HCT116 (cell line): ENCODE measurements around the gene EARS2. TPM values are rescaled to one million over a fixed set of nuclear protein-coding genes. Genes with fewer than 3 reads are reported as not detected.

ENCODE experiments used
- ATAC-seq: fragments of 200-7000 bp; cut with Tn5 transposase; 2 replicates; pipeline ENCODE4 v1.9.1; 2020; ENCODE audit warnings: mild to moderate bottlenecking, moderate library complexity
- BruUV-seq: library from RNA; stranded (reverse); fragments of 400-500 nt; replicated peaks from 2 replicates; lab custom pipeline; 2021; lab: Mats Ljungman, UMichigan
- CTCF ChIA-PET: fragments of 300-600 bp; sonication (Branson Sonifier 250); formaldehyde crosslinking; loops from one replicate; lab custom pipeline; 2021; ENCODE audit warnings: antibody characterized with exemption; lab: Charles Lee
- POLR2A ChIA-PET: fragments of 300-600, 350-600 bp; sonication (Branson Sonifier 250); formaldehyde crosslinking; loops from one replicate; lab custom pipeline; 2021; ENCODE audit warnings: antibody characterized with exemption; lab: Charles Lee
- RAD21 ChIA-PET, 2 experiments: fragments of 300-600 bp; sonication (Branson Sonifier 250); formaldehyde crosslinking; loops; one replicate each; lab custom pipeline; 2023; ENCODE audit warnings: low total read pairs in 2 of 2; ENCODE audit not compliant: uncharacterized antibody in 2 of 2, unreplicated experiment in 2 of 2, low non-redundant PET in 1 of 2; lab: Charles Lee
- DNase-seq: peaks from one replicate; pipeline ENCODE4 v3.0.0-alpha.2; 2010; ENCODE audit warnings: low read depth, low spot score
- H2AFZ ChIP-seq: fragments of 200-600 bp; shearing (Covaris generic), sonication (generic); 2 replicates; pipeline ENCODE4 v1.6.1; 2017; ENCODE audit warnings: low read depth, mixed run types, mixed read lengths, antibody characterized with exemption, low read length; ENCODE audit not compliant: poor library complexity, severe bottlenecking
- H3K27ac ChIP-seq: 2 replicates; pipeline ENCODE4 v1.5.1; 2012; ENCODE audit warnings: low read depth, low read length
- H3K27me3 ChIP-seq: fragments of 200-600 bp; sonication (generic); 2 replicates; pipeline ENCODE4 v1.6.1; 2016; ENCODE audit warnings: mixed run types, low read length, mixed read lengths; ENCODE audit not compliant: insufficient read depth
- H3K36me3 ChIP-seq, 2 experiments: fragments of 200-500 bp in 1 of 2; fragments of 200-600 bp in 1 of 2; sonication (Bioruptor generic) in 1 of 2; sonication (generic) in 1 of 2; 2 replicates each; pipeline versions ENCODE4 v1.5.1 to v1.6.1; 2014 to 2016; ENCODE audit warnings: low read length in 2 of 2, inconsistent platforms in 1 of 2, mixed read lengths in 1 of 2, mixed run types in 1 of 2; ENCODE audit not compliant: insufficient read depth in 2 of 2, control insufficient read depth in 1 of 2
- H3K4me1 ChIP-seq, 2 experiments: fragments of 200-600 bp in 1 of 2; sonication (generic) in 1 of 2; 2 replicates each; pipeline versions ENCODE4 v1.5.1 to v1.6.1; 2012 to 2017; ENCODE audit warnings: low read length in 2 of 2, inconsistent platforms in 1 of 2, mild to moderate bottlenecking in 1 of 2, mixed read lengths in 1 of 2, mixed run types in 1 of 2, moderate library complexity in 1 of 2; ENCODE audit not compliant: insufficient read depth in 2 of 2, control insufficient read depth in 1 of 2
- H3K4me2 ChIP-seq: fragments of 200-600 bp; sonication (generic); 2 replicates; pipeline ENCODE4 v1.6.1; 2017; ENCODE audit warnings: mixed run types, low read length, mixed read lengths
- H3K4me3 ChIP-seq, 2 experiments: fragments of 200-600 bp in 1 of 2; sonication (generic) in 1 of 2; replicated peaks in 1 of 2; 2 replicates each; pipeline ENCODE4 v1.5.1; 2011 to 2016; ENCODE audit warnings: low read length in 2 of 2, control low read depth in 1 of 2, low read depth in 1 of 2, mild to moderate bottlenecking in 1 of 2, mixed read lengths in 1 of 2, mixed run types in 1 of 2
- H3K79me2 ChIP-seq: fragments of 200-600 bp; sonication (generic); 2 replicates; pipeline ENCODE4 v1.6.1; 2017; ENCODE audit warnings: mild to moderate bottlenecking, mixed run types, low read length, moderate library complexity, mixed read lengths; ENCODE audit not compliant: insufficient read depth
- H3K9ac ChIP-seq: fragments of 200-600 bp; sonication (generic); 2 replicates; pipeline ENCODE4 v1.6.1; 2016; ENCODE audit warnings: low read length, mixed read lengths
- H3K9me2 ChIP-seq: fragments of 200-600 bp; sonication (generic), shearing (Covaris generic); 2 replicates; pipeline ENCODE4 v1.6.1; 2017; ENCODE audit warnings: mixed run types, mild to moderate bottlenecking, moderate library complexity; ENCODE audit not compliant: insufficient read depth
- H3K9me3 ChIP-seq, 2 experiments: fragments of 200-500 bp in 1 of 2; fragments of 200-600 bp in 1 of 2; sonication (Bioruptor generic) in 1 of 2; sonication (generic) in 1 of 2; 2 replicates each; pipeline ENCODE4 v1.6.1; 2014 to 2017; ENCODE audit warnings: low read length in 2 of 2, mixed read lengths in 2 of 2, inconsistent platforms in 1 of 2, low read depth in 1 of 2, mild to moderate bottlenecking in 1 of 2, mixed run types in 1 of 2, moderate library complexity in 1 of 2; ENCODE audit not compliant: control insufficient read depth in 1 of 2, insufficient read depth in 1 of 2
- H4K20me1 ChIP-seq: fragments of 200-600 bp; sonication (generic), shearing (Covaris generic); 2 replicates; pipeline ENCODE4 v1.6.1; 2017; ENCODE audit warnings: mixed run types, mild to moderate bottlenecking, moderate library complexity; ENCODE audit not compliant: insufficient read depth
- CEBPB ChIP-seq: IDR thresholded peaks from 2 replicates; pipeline ENCODE4 v1.6.1; 2012; ENCODE audit warnings: low read depth
- EGR1 ChIP-seq: IDR thresholded peaks from 2 replicates; pipeline ENCODE4 v1.6.1; 2012; ENCODE audit warnings: low read depth
- ELF1 ChIP-seq: IDR thresholded peaks from 2 replicates; pipeline ENCODE4 v1.6.1; 2012; ENCODE audit warnings: low read depth, borderline replicate concordance
- EZH2 ChIP-seq: fragments of 200-600 bp; sonication (generic); IDR thresholded peaks from 2 replicates; pipeline ENCODE4 v1.6.1; 2017; ENCODE audit warnings: antibody characterized with exemption, mixed run types
- EZH2phosphoT487 ChIP-seq: fragments of 200-600 bp; IDR thresholded peaks from 2 replicates; pipeline ENCODE4 v1.6.1; 2018; ENCODE audit warnings: antibody characterized with exemption, borderline replicate concordance
- JUND ChIP-seq: IDR thresholded peaks from 2 replicates; pipeline ENCODE4 v1.6.1; 2012
- POLR2A ChIP-seq: IDR thresholded peaks from 2 replicates; pipeline ENCODE4 v1.7.0; 2011; ENCODE audit warnings: borderline replicate concordance; ENCODE audit not compliant: insufficient read depth, insufficient read length; ENCODE audit errors: extremely low read depth
- POLR2AphosphoS5 ChIP-seq: IDR thresholded peaks from 2 replicates; pipeline ENCODE4 v1.6.1; 2011; ENCODE audit warnings: mild to moderate bottlenecking, low read depth, low read length, moderate library complexity
- RAD21 ChIP-seq: IDR thresholded peaks from 2 replicates; pipeline ENCODE4 v1.6.1; 2012; ENCODE audit warnings: low read depth, mild to moderate bottlenecking
- SIN3A ChIP-seq: IDR thresholded peaks from 2 replicates; pipeline ENCODE4 v1.6.1; 2012; ENCODE audit warnings: low read depth
- SP1 ChIP-seq: IDR thresholded peaks from 2 replicates; pipeline ENCODE4 v1.6.1; 2012; ENCODE audit warnings: low read depth
- SRF ChIP-seq: IDR thresholded peaks from 2 replicates; pipeline ENCODE4 v1.6.1; 2012; ENCODE audit warnings: low read depth
- YY1 ChIP-seq: IDR thresholded peaks from 2 replicates; pipeline ENCODE4 v1.6.1; 2011; ENCODE audit warnings: low read length, low read depth, moderate library complexity, mild to moderate bottlenecking; ENCODE audit not compliant: insufficient replicate concordance; ENCODE audit errors: extremely low read depth
- ZNF274 ChIP-seq: fragments of 200-500 bp; sonication (Bioruptor generic); IDR thresholded peaks from 2 replicates; pipeline ENCODE4 v1.6.1; 2014; ENCODE audit warnings: mild to moderate bottlenecking, low read depth, low read length, inconsistent platforms
- intact Hi-C: fragments of 100-400 bp; cut with micrococcal nuclease; formaldehyde crosslinking; loops from 2 replicates; pipeline ENCODE4 v1.10.0; 2022
- total RNA-seq: library from RNA; stranded (reverse); gene quantifications from one replicate; pipeline ENCODE4 v1.2.1, GENCODE V29; 2021; ENCODE audit not compliant: unreplicated experiment
- TF ChIP-seq, protein P1 (sequence below): IDR thresholded peaks from 2 replicates; pipeline ENCODE4 v1.6.1; 2012; ENCODE audit warnings: low read depth
- TF ChIP-seq, protein P2 (sequence below): IDR thresholded peaks from 2 replicates; pipeline ENCODE4 v1.6.1; 2012
- TF ChIP-seq, protein P3 (sequence below), 3 experiments: fragments of 200-600 bp in 1 of 3; sonication (generic) in 1 of 3; IDR thresholded peaks in 2 of 3; conservative IDR thresholded peaks in 1 of 3; 2 replicates each; pipeline ENCODE4 v1.5.1; 2012 to 2017; ENCODE audit warnings: low read depth in 2 of 3, low read length in 2 of 3, antibody characterized with exemption in 1 of 3, borderline replicate concordance in 1 of 3, control low read depth in 1 of 3, mild to moderate bottlenecking in 1 of 3, mixed read lengths in 1 of 3, mixed run types in 1 of 3, moderate library complexity in 1 of 3; ENCODE audit not compliant: insufficient read depth in 1 of 3

EARS2 gene
- total RNA-seq, 1 experiment from 2014 or later = 35.6 TPM

DNA sequence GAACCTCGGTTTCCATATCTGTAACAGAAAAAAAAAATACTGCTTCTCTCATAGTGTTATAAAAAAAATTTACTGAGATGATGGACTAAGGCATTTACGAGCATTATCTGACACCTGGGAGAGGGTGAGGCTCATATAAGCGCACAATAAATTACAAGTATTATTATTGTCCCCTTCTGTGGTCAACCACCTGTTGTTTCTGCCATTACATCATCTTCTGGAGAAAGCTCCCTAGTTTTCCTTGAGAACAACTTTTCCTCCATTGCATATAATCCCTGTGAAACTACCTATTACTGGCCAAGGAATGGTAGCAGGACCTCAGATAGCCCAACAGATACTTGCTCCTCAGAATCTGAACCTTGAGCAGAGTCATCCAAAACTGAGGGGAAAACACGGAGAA lies 35.2 kb downstream of the EARS2 start:
- BruUV-seq = no TSS peak
- intact Hi-C loops = no loop called here
- Histone ChIP-seq H4K20me1 (no peaks in the 10 kb centered on the region), H2AFZ (no peak overlapping the region), H3K27ac (no peak overlapping the region), H3K9me3 (no peaks in the 10 kb centered on the region), H3K9me2 (no peaks in the 10 kb centered on the region), H3K79me2 (no peaks in the 10 kb centered on the region), H3K36me3 (peaks cover 23 to 40% of the 10 kb centered on the region in 2 experiments; a peak in 3 of 4 replicates), H3K4me2 (no peak overlapping the region), H3K9ac (no peak overlapping the region), H3K4me1 (no peaks in the 10 kb centered on the region), H3K27me3 (no peaks in the 10 kb centered on the region), H3K4me3 (no peak overlapping the region)
- ChIA-PET RAD21 (no interaction called here), CTCF (no interaction called here), POLR2A (no interaction called here)
- no peak for DNase-seq
- TF ChIP-seq EZH2 = no peak
- no peak for TF ChIP-seq RAD21
- no peak for TF ChIP-seq SIN3A
- TF ChIP-seq, protein P1, sequence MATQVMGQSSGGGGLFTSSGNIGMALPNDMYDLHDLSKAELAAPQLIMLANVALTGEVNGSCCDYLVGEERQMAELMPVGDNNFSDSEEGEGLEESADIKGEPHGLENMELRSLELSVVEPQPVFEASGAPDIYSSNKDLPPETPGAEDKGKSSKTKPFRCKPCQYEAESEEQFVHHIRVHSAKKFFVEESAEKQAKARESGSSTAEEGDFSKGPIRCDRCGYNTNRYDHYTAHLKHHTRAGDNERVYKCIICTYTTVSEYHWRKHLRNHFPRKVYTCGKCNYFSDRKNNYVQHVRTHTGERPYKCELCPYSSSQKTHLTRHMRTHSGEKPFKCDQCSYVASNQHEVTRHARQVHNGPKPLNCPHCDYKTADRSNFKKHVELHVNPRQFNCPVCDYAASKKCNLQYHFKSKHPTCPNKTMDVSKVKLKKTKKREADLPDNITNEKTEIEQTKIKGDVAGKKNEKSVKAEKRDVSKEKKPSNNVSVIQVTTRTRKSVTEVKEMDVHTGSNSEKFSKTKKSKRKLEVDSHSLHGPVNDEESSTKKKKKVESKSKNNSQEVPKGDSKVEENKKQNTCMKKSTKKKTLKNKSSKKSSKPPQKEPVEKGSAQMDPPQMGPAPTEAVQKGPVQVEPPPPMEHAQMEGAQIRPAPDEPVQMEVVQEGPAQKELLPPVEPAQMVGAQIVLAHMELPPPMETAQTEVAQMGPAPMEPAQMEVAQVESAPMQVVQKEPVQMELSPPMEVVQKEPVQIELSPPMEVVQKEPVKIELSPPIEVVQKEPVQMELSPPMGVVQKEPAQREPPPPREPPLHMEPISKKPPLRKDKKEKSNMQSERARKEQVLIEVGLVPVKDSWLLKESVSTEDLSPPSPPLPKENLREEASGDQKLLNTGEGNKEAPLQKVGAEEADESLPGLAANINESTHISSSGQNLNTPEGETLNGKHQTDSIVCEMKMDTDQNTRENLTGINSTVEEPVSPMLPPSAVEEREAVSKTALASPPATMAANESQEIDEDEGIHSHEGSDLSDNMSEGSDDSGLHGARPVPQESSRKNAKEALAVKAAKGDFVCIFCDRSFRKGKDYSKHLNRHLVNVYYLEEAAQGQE = no peak
- TF ChIP-seq CEBPB = no peak
- no peak for TF ChIP-seq POLR2A
- TF ChIP-seq SP1 = no peak
- no peak for TF ChIP-seq SRF
- no peak for TF ChIP-seq EGR1
- no peak for TF ChIP-seq YY1
- TF ChIP-seq POLR2AphosphoS5 = no peak
- TF ChIP-seq, protein P2, sequence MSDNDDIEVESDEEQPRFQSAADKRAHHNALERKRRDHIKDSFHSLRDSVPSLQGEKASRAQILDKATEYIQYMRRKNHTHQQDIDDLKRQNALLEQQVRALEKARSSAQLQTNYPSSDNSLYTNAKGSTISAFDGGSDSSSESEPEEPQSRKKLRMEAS = no peak
- no peak for TF ChIP-seq EZH2phosphoT487
- TF ChIP-seq JUND = no peak
- no peak for TF ChIP-seq ELF1
- TF ChIP-seq, protein P3, sequence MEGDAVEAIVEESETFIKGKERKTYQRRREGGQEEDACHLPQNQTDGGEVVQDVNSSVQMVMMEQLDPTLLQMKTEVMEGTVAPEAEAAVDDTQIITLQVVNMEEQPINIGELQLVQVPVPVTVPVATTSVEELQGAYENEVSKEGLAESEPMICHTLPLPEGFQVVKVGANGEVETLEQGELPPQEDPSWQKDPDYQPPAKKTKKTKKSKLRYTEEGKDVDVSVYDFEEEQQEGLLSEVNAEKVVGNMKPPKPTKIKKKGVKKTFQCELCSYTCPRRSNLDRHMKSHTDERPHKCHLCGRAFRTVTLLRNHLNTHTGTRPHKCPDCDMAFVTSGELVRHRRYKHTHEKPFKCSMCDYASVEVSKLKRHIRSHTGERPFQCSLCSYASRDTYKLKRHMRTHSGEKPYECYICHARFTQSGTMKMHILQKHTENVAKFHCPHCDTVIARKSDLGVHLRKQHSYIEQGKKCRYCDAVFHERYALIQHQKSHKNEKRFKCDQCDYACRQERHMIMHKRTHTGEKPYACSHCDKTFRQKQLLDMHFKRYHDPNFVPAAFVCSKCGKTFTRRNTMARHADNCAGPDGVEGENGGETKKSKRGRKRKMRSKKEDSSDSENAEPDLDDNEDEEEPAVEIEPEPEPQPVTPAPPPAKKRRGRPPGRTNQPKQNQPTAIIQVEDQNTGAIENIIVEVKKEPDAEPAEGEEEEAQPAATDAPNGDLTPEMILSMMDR (IDR thresholded peaks at IDR 0.05 in 2 of 3, conservative IDR thresholded peaks at IDR 0.05 in 1 of 3; ENCODE audit: borderline replicate concordance in 1 of 3, insufficient read depth in 1 of 3, low read depth in 2 of 3, low read length in 2 of 3) = no peak
- TF ChIP-seq ZNF274 = no peak
- ATAC-seq = no peak
